Measurements from ENCODE around the gene PHF12.

The PHF12 gene

DNA sequence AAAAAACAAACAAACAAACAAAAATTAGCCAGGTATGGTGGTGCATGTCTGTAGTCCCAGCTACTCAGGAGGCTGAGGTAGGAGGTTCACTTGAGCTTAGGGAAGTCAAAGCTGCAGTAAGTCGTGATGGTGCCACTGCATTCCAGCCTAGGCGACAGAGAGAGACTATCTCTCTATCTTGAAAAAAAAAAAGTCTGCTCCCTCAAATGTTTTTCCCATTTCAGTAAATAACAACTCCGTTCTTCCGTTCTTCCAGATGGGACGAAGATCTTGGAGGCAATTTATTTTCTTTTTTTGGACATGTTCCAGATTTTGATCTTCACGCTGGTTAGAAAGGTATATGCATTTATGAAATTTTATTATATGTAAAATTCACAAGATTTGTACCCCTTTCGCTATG lies 77.5 kb downstream of the PHF12 start:
- TF ChIP-seq ARNTL (CRISPR knock-in tag; IDR thresholded peaks at IDR 0.05; ENCODE audit: borderline replicate concordance, low read depth) (no peak), SNAI2 (CRISPR knock-in tag; IDR thresholded peaks at IDR 0.05) (no peak), GLIS3 (CRISPR knock-in tag; IDR thresholded peaks at IDR 0.05) (no peak), ZFP3 (CRISPR knock-in tag; IDR thresholded peaks at IDR 0.05) (no peak), ZC3H10 (CRISPR knock-in tag; IDR thresholded peaks at IDR 0.05) (no peak)
- TF ChIP-seq, protein P1, sequence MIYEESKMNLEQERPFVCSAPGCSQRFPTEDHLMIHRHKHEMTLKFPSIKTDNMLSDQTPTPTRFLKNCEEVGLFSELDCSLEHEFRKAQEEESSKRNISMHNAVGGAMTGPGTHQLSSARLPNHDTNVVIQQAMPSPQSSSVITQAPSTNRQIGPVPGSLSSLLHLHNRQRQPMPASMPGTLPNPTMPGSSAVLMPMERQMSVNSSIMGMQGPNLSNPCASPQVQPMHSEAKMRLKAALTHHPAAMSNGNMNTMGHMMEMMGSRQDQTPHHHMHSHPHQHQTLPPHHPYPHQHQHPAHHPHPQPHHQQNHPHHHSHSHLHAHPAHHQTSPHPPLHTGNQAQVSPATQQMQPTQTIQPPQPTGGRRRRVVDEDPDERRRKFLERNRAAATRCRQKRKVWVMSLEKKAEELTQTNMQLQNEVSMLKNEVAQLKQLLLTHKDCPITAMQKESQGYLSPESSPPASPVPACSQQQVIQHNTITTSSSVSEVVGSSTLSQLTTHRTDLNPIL (CRISPR knock-in tag; IDR thresholded peaks at IDR 0.05; ENCODE audit: low read depth), result no peak
- TF ChIP-seq, protein P2, sequence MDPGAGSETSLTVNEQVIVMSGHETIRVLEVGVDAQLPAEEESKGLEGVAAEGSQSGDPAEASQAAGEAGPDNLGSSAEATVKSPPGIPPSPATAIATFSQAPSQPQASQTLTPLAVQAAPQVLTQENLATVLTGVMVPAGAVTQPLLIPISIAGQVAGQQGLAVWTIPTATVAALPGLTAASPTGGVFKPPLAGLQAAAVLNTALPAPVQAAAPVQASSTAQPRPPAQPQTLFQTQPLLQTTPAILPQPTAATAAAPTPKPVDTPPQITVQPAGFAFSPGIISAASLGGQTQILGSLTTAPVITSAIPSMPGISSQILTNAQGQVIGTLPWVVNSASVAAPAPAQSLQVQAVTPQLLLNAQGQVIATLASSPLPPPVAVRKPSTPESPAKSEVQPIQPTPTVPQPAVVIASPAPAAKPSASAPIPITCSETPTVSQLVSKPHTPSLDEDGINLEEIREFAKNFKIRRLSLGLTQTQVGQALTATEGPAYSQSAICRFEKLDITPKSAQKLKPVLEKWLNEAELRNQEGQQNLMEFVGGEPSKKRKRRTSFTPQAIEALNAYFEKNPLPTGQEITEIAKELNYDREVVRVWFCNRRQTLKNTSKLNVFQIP (CRISPR knock-in tag; IDR thresholded peaks at IDR 0.05; ENCODE audit: borderline replicate concordance, low read depth), result no peak
- TF ChIP-seq, protein P3, sequence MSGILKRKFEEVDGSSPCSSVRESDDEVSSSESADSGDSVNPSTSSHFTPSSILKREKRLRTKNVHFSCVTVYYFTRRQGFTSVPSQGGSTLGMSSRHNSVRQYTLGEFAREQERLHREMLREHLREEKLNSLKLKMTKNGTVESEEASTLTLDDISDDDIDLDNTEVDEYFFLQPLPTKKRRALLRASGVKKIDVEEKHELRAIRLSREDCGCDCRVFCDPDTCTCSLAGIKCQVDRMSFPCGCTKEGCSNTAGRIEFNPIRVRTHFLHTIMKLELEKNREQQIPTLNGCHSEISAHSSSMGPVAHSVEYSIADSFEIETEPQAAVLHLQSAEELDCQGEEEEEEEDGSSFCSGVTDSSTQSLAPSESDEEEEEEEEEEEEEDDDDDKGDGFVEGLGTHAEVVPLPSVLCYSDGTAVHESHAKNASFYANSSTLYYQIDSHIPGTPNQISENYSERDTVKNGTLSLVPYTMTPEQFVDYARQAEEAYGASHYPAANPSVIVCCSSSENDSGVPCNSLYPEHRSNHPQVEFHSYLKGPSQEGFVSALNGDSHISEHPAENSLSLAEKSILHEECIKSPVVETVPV (CRISPR knock-in tag; IDR thresholded peaks at IDR 0.05), result no peak
- no peak for ATAC-seq

DNA sequence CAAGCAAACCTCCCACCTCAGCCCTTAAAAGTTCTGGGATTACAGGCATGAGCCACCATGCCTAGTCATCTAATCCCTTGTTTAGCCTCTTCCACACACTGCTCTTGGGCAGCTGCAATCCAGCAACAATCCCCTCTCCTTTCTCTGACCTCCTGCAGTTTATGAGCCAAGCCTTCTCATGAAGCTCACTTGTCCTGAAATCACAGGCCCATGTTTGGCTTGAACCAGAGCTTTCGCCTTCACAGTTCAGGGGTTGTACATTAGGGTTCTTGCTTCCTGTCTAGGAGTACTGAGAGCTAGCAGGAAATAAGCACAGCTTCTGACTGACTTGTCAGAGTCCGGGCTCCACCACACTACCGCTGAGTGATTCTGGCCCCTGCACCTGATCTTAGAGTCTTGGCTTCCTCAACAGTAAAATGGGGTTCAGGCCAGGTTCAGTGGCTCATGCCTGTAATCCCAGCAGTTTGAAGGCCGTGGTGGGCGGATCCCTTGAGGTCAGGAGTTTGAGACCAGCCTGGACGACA lies 80.2 kb downstream of the PHF12 start:
- no peak for TF ChIP-seq SNAI2 (CRISPR knock-in tag; IDR thresholded peaks at IDR 0.05)
- TF ChIP-seq, protein P4, sequence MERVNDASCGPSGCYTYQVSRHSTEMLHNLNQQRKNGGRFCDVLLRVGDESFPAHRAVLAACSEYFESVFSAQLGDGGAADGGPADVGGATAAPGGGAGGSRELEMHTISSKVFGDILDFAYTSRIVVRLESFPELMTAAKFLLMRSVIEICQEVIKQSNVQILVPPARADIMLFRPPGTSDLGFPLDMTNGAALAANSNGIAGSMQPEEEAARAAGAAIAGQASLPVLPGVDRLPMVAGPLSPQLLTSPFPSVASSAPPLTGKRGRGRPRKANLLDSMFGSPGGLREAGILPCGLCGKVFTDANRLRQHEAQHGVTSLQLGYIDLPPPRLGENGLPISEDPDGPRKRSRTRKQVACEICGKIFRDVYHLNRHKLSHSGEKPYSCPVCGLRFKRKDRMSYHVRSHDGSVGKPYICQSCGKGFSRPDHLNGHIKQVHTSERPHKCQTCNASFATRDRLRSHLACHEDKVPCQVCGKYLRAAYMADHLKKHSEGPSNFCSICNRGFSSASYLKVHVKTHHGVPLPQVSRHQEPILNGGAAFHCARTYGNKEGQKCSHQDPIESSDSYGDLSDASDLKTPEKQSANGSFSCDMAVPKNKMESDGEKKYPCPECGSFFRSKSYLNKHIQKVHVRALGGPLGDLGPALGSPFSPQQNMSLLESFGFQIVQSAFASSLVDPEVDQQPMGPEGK (CRISPR knock-in tag; IDR thresholded peaks at IDR 0.05; ENCODE audit: borderline replicate concordance), result no peak
- TF ChIP-seq, protein P1 (CRISPR knock-in tag; IDR thresholded peaks at IDR 0.05; ENCODE audit: low read depth), result no peak
- no peak for TF ChIP-seq ZNF70 (CRISPR knock-in tag; IDR thresholded peaks at IDR 0.05)
- TF ChIP-seq CSDC2 (CRISPR knock-in tag; IDR thresholded peaks at IDR 0.05), result no peak
- TF ChIP-seq, protein P2 (CRISPR knock-in tag; IDR thresholded peaks at IDR 0.05; ENCODE audit: borderline replicate concordance, low read depth), result no peak
- TF ChIP-seq ZFP3 (CRISPR knock-in tag; IDR thresholded peaks at IDR 0.05), result no peak
- no peak for TF ChIP-seq ESRRG (CRISPR knock-in tag; IDR thresholded peaks at IDR 0.05)
- TF ChIP-seq ISL1 (CRISPR knock-in tag; IDR thresholded peaks at IDR 0.05), result no peak
- no peak for TF ChIP-seq ZNF8 (CRISPR knock-in tag; IDR thresholded peaks at IDR 0.05)
- TF ChIP-seq OSR1 (CRISPR knock-in tag; IDR thresholded peaks at IDR 0.05), result no peak
- TF ChIP-seq ZFP30 (CRISPR knock-in tag; IDR thresholded peaks at IDR 0.05), result no peak
- no peak for TF ChIP-seq ARNTL (CRISPR knock-in tag; IDR thresholded peaks at IDR 0.05; ENCODE audit: borderline replicate concordance, low read depth)
- TF ChIP-seq TOX (CRISPR knock-in tag; IDR thresholded peaks at IDR 0.05; ENCODE audit: borderline replicate concordance), result no peak
- TF ChIP-seq, protein P5, sequence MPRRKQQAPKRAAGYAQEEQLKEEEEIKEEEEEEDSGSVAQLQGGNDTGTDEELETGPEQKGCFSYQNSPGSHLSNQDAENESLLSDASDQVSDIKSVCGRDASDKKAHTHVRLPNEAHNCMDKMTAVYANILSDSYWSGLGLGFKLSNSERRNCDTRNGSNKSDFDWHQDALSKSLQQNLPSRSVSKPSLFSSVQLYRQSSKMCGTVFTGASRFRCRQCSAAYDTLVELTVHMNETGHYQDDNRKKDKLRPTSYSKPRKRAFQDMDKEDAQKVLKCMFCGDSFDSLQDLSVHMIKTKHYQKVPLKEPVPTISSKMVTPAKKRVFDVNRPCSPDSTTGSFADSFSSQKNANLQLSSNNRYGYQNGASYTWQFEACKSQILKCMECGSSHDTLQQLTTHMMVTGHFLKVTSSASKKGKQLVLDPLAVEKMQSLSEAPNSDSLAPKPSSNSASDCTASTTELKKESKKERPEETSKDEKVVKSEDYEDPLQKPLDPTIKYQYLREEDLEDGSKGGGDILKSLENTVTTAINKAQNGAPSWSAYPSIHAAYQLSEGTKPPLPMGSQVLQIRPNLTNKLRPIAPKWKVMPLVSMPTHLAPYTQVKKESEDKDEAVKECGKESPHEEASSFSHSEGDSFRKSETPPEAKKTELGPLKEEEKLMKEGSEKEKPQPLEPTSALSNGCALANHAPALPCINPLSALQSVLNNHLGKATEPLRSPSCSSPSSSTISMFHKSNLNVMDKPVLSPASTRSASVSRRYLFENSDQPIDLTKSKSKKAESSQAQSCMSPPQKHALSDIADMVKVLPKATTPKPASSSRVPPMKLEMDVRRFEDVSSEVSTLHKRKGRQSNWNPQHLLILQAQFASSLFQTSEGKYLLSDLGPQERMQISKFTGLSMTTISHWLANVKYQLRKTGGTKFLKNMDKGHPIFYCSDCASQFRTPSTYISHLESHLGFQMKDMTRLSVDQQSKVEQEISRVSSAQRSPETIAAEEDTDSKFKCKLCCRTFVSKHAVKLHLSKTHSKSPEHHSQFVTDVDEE (CRISPR knock-in tag; IDR thresholded peaks at IDR 0.05), result no peak
- TF ChIP-seq TCF4 (CRISPR knock-in tag; IDR thresholded peaks at IDR 0.05; ENCODE audit: borderline replicate concordance), result no peak
- TF ChIP-seq ZNF565 (CRISPR knock-in tag; conservative IDR thresholded peaks at IDR 0.05; ENCODE audit: low read depth), result no peak
- no peak for TF ChIP-seq PPARA (CRISPR knock-in tag; IDR thresholded peaks at IDR 0.05; ENCODE audit: borderline replicate concordance)
- TF ChIP-seq GLIS3 (CRISPR knock-in tag; IDR thresholded peaks at IDR 0.05), result no peak
- TF ChIP-seq, protein P3 (CRISPR knock-in tag; IDR thresholded peaks at IDR 0.05), result no peak
- ATAC-seq, result no peak
